Rectal smooth muscle tissue (tissue), 1 donor: ENCODE measurements around the gene KLHL15.

Experiments used
- H3K27ac ChIP-seq: one replicate; pipeline ENCODE4 v1.7.0; 2013; ENCODE audit warnings: low read depth, low read length, inconsistent platforms
- H3K27me3 ChIP-seq: one replicate; pipeline ENCODE4 v1.7.0; 2013; ENCODE audit warnings: low read length; ENCODE audit not compliant: control insufficient read depth, insufficient read depth
- H3K36me3 ChIP-seq: one replicate; pipeline ENCODE4 v1.7.0; 2013; ENCODE audit warnings: low read length; ENCODE audit not compliant: control insufficient read depth, insufficient read depth
- H3K4me1 ChIP-seq: one replicate; pipeline ENCODE4 v1.7.0; 2013; ENCODE audit warnings: low read length; ENCODE audit not compliant: control insufficient read depth, insufficient read depth
- H3K4me3 ChIP-seq: one replicate; pipeline ENCODE4 v1.7.0; 2013; ENCODE audit warnings: low read length
- H3K9ac ChIP-seq: one replicate; pipeline ENCODE4 v1.7.0; 2013; ENCODE audit warnings: low read length

The KLHL15 gene

DNA sequence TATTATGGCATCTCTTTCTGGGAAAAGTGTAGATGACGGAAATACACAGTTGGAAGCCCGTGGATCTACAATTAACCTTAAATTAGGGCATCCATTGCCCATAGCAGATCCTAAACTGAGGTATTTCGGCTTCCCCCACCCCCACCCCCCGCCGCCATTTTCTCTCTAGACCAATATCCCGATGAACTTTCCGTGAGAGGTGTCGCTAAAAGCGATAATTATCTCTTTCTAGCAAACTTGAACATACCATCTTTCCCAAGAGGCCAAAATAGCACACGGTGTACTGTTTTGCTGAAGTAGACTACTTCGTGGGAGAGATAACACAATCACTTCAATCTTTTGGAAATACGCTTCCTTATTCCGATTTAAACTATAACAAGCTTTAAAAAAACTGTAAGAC lies 554 bp downstream of the KLHL15 start:
- no peaks in the 10 kb centered on the region for H3K27me3 ChIP-seq
- no peak overlapping the region for H3K9ac ChIP-seq
- H3K4me3 ChIP-seq, result peak overlapping the region; percentile 18
- peak overlapping the region; percentile 50 for H3K27ac ChIP-seq
- no peaks in the 10 kb centered on the region for H3K4me1 ChIP-seq
- H3K36me3 ChIP-seq, result no peaks in the 10 kb centered on the region

- Histone ChIP-seq H3K36me3 (no peaks in the 10 kb centered on the region), H3K4me3 (peak overlapping the region; percentile 80), H3K27ac (peak overlapping the region; percentile 94), H3K4me1 (no peaks in the 10 kb centered on the region), H3K27me3 (no peaks in the 10 kb centered on the region), H3K9ac (peak overlapping the region; percentile 93)
Observed at GRCh38 chrX:24025741-24026403, 1.1 kb downstream of the KLHL15 start.

- Histone ChIP-seq H3K36me3 (no peaks in the 10 kb centered on the region), H3K27me3 (no peaks in the 10 kb centered on the region), H3K4me3 (peak overlapping the region; percentile 58), H3K9ac (no peak overlapping the region), H3K4me1 (no peaks in the 10 kb centered on the region), H3K27ac (peak overlapping the region; percentile 94)
Observed at GRCh38 chrX:24024819-24025740, 1.9 kb downstream of the KLHL15 start.

- Histone ChIP-seq H3K36me3 (no peaks in the 10 kb centered on the region), H3K27me3 (no peaks in the 10 kb centered on the region), H3K27ac (peak overlapping the region; percentile 91), H3K9ac (no peak overlapping the region), H3K4me3 (peak overlapping the region; percentile 58), H3K4me1 (peaks cover 4% of the 10 kb centered on the region)
Observed at GRCh38 chrX:24023972-24024669, 2.9 kb downstream of the KLHL15 start.

DNA sequence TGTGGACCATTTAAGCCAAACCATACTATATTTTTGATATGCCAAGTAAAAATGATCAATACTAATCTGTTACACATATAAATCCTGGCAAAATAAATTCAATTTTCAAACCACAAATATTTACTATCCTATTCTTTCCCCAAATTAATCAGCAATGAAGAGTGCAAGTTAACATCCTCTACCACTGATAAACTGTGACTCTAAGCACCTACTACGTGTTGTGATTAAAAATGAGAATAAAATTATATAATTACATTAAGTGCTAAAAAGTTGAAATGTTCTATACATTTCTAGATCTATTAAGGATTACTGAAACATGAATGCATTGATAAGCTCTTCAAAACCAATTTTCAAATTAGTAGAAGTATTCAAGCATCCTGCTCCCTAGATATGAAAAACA lies 3.4 kb downstream of the KLHL15 start:
- Histone ChIP-seq H3K4me3 (peak overlapping the region; percentile 58), H3K27me3 (no peaks in the 10 kb centered on the region), H3K36me3 (no peaks in the 10 kb centered on the region), H3K9ac (no peak overlapping the region), H3K4me1 (peaks cover 4% of the 10 kb centered on the region), H3K27ac (no peak overlapping the region)

GRCh38 chrX:24020306-24020876 lies 6.6 kb downstream of the KLHL15 start:
- Histone ChIP-seq H3K9ac (no peak overlapping the region), H3K36me3 (no peaks in the 10 kb centered on the region), H3K27ac (no peak overlapping the region), H3K4me3 (no peak overlapping the region), H3K4me1 (peaks cover 4% of the 10 kb centered on the region), H3K27me3 (peaks cover 2% of the 10 kb centered on the region)

GRCh38 chrX:24019448-24019847 lies 7.5 kb downstream of the KLHL15 start:
- no peak overlapping the region for H3K4me3 ChIP-seq
- peaks cover 4% of the 10 kb centered on the region for H3K4me1 ChIP-seq
- no peak overlapping the region for H3K9ac ChIP-seq
- peaks cover 2% of the 10 kb centered on the region for H3K27me3 ChIP-seq
- no peaks in the 10 kb centered on the region for H3K36me3 ChIP-seq
- no peak overlapping the region for H3K27ac ChIP-seq

- Histone ChIP-seq H3K4me1 (peaks cover 4% of the 10 kb centered on the region), H3K36me3 (no peaks in the 10 kb centered on the region), H3K9ac (no peak overlapping the region), H3K27ac (no peak overlapping the region), H3K27me3 (peaks cover 2% of the 10 kb centered on the region), H3K4me3 (no peak overlapping the region)
Observed at GRCh38 chrX:24018809-24019208, 8.2 kb downstream of the KLHL15 start.

GRCh38 chrX:24017674-24018073 lies 9.3 kb downstream of the KLHL15 start:
- Histone ChIP-seq H3K9ac (no peak overlapping the region), H3K36me3 (no peaks in the 10 kb centered on the region), H3K27me3 (peaks cover 2% of the 10 kb centered on the region), H3K4me3 (no peak overlapping the region), H3K4me1 (peaks cover 4% of the 10 kb centered on the region), H3K27ac (no peak overlapping the region)

DNA sequence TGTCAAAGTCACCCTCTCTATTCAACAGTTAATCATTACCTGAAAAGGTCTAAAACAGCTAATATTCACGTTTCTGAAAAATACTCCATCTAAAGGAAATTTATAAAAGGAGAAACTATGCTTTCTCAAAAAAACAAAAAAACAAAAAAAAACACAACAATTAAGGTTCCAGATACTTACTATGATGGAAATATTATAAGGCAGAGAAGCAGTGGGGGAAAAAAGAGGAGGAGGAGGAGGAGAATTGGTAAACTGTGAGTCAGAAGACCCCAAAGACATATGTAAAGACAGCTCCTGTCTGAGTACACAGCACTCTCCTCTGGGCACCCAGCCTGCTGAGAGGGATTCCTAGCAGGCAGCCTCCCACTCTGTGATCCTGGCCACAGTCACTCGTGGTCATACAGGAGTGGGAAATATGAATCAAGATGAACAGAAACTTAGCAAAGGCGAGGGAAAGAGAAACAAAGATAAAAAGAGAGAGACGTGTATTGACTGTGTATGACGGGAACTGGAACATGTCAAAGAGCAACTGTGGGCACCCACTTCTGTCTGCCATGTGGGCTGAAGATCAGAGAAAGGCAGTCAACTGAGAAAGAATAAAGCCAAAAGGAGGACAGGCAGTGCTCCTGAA lies 12.5 kb downstream of the KLHL15 start:
- Histone ChIP-seq H3K4me3 (no peak overlapping the region), H3K27ac (no peak overlapping the region), H3K4me1 (no peaks in the 10 kb centered on the region), H3K9ac (no peak overlapping the region), H3K36me3 (no peaks in the 10 kb centered on the region), H3K27me3 (peaks cover 2% of the 10 kb centered on the region)

DNA sequence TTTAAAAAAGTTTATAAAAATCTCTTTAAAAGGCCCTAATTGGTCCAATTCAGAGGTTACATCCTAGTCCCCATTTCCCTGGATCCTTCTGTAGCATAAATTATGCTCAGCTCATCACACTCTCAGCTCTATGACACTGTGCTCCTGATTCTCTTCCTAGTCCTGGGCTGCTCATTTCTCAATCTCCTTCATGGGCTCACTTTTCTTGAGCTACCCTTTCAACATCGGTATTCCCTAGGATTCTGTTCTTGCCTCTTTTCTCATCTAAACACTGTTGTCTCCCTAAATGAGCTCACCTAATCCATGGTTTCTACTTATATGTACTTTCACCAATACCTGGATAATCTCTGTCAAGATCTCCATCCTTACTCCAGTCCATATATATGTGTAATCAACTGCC lies 14.7 kb downstream of the KLHL15 start:
- Histone ChIP-seq H3K27me3 (peaks cover 2% of the 10 kb centered on the region), H3K4me1 (no peaks in the 10 kb centered on the region), H3K27ac (no peak overlapping the region), H3K4me3 (no peak overlapping the region), H3K36me3 (no peaks in the 10 kb centered on the region), H3K9ac (no peak overlapping the region)

DNA sequence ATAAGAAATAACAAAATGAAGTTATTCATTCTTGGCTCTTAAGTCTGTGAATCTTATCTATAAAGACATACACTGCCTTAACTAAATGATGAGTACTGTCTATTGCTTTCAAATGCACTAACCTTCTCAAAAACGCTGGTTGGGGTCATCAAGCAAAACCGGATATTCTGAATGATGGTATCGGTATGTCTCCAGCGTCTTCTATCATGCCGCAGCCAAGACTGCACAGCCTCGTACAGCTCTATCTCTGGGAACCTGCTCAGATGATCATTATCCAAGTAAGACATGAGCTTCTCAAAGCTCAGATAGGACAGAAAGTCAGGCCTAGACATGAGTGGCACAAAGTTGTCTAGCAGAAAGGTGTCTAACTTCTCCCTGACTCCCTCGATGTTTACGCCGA lies 21.1 kb downstream of the KLHL15 start:
- no peaks in the 10 kb centered on the region for H3K4me1 ChIP-seq
- no peak overlapping the region for H3K4me3 ChIP-seq
- H3K27ac ChIP-seq, result no peak overlapping the region
- H3K36me3 ChIP-seq, result no peaks in the 10 kb centered on the region
- no peak overlapping the region for H3K9ac ChIP-seq
- no peaks in the 10 kb centered on the region for H3K27me3 ChIP-seq
